HS-5 (cell line): ENCODE data around the gene MERTK.
"Not testable (repeated sequence)": the region's sequence is repeated elsewhere in the genome, so short reads cannot be mapped to it uniquely, and the experiment has no call there.

ENCODE experiments used
- DNase-seq: peaks from one replicate; pipeline ENCODE4 v3.0.0-alpha.2; 2012; ENCODE audit warnings: low read depth

Gene MERTK

GRCh38 chr2:111910609-111911277, 12.3 kb downstream of the MERTK start:
- no peak for DNase-seq

GRCh38 chr2:111911295-111911977, 13.0 kb downstream of the MERTK start:
- DNase-seq = not testable (repeated sequence)

- DNase-seq = no peak
Measured at GRCh38 chr2:111912547-111912946, 14.1 kb downstream of the MERTK start.

DNA sequence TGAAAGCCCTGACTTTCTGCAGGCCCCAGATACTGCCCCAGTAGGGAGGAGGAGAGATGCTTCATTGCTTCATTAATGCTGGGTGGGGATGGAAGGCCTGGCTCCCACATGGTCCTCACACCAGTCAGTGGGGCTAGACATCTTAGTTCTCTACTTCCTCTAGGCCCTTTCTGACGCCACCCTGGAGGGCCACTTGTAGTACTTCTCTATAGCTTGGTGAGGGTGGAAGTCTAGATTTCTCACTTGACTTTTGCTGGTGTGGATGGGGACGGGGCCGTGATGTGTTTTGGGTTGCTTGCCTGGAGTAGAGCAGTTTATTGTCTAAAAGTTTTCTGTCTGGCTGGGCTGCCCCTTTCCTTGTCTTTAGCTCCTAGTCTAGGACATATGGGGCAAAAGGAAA, 18.7 kb downstream of the MERTK start:
- no peak for DNase-seq

DNA sequence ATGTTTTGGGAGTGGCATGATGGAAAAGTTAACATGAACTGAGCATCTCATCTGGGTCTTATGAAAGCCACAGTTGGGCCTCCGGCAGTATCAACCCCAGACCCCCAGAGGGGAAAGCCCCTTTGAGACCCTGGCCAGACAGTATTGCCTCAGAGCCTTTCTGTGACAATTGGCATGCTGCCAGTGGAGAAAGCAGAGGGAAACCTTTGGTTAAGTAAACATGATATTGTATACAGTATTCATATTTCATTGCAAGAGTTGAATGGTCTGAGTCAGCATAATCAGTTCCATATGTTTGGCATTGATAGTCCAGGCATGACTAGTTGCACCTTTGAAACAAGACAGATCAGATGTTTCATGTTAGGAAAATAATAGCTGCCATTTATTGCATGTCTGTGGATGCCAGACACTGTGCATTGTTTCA, 20.0 kb downstream of the MERTK start:
- DNase-seq = peak; percentile 96

DNA sequence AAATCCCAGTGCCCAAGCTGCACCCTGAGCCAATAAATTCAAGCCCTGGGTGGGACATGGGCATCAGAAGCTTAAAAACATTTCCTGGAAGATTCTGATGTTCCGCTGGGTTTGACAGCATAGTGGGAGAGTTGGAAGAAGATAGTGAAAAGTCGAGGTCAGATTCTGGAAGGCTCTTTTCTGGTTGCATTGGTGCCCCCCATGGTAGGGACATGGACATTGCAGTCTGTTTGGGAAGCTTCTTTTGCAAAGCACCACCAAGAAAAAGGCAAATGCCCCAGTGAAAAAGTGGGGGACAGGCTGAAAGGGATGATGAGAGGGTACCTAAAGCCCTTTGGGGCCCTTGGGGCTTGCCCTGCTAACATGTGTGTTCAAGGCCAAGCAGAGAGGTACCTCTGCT, 21.0 kb downstream of the MERTK start:
- DNase-seq = no peak

GRCh38 chr2:111919794-111920608, 21.6 kb downstream of the MERTK start:
- DNase-seq = no peak

DNA sequence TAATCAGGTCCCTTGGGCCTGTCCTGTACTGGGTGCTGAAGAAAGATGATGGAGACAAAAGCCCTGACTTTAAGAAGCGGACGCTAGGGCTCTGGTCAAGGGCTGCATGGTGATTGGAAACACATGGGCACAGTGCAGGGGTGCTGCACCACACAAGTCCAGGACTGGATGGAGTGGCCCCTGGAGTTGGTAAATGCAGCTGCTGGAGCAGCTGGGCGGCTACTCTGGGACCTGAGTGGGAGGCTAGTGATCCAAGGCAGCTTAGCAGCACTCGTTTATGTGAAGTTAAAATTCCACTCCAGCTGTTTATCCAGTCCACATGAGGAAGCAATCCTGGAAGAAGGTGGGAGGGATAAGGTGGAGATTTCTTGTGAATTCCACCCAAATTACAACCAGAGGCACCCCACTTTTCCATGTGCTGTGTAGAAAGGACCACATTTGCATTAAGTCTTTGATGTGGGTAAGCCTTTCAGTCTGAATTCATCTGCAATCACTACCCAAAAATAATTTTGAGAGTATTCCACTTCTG, 24.9 kb downstream of the MERTK start:
- no peak for DNase-seq

- no peak for DNase-seq
Measured at GRCh38 chr2:111924617-111925107, 26.3 kb downstream of the MERTK start.

- DNase-seq = no peak
Measured at GRCh38 chr2:111927723-111928122, 29.3 kb downstream of the MERTK start.

- no peak for DNase-seq
Measured at GRCh38 chr2:111930409-111930808, 32.0 kb downstream of the MERTK start.

- DNase-seq = peak; percentile 74
Measured at GRCh38 chr2:111930875-111931274, 32.5 kb downstream of the MERTK start.

- no peak for DNase-seq
Measured at GRCh38 chr2:111932841-111933291, 34.5 kb downstream of the MERTK start.

GRCh38 chr2:111933900-111934299, 35.5 kb downstream of the MERTK start:
- DNase-seq = not testable (repeated sequence)

DNA sequence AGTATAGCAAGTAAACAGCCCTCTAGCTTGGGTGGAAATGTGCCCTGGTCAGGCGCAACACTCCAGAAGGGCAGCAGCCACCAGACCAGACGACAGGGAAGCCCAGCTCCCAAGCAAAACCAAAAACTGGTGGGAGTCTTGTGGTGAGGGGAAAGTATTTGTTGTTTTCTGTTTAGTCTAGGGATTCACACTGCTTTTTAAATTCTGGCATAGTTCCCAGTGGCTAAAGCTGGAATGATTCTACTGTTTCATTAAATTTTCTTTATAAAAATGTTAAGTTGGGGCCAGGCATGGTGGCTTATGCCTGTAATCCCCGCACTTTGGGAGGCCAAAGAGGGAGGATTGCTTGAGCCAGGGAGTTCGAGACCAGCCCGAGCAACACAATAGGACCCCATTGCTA, 38.5 kb downstream of the MERTK start:
- DNase-seq = no peak

- DNase-seq = no peak
Measured at GRCh38 chr2:111938392-111938791, 40.0 kb downstream of the MERTK start.

GRCh38 chr2:111940333-111941196, 42.2 kb downstream of the MERTK start:
- no peak for DNase-seq

DNA sequence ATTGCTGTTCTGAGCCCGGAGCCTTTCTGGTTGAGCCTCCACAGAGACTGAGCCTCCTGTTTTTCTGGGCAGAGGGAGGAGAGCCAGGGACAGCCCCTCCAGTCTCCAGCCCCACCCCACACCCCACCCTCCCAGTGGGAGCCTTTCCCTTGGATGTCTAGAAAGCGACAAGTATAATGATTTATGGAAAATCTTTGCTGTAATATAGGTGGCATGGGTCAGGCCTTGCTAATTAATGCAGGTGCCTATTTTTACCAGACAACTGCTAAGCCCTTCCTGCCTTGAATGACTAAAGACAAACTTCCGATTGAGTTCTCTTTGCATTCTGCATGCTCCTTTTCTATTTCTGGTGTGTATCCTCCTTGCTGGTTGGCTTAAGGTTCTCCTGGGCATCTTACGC, 43.1 kb downstream of the MERTK start:
- DNase-seq = no peak

DNA sequence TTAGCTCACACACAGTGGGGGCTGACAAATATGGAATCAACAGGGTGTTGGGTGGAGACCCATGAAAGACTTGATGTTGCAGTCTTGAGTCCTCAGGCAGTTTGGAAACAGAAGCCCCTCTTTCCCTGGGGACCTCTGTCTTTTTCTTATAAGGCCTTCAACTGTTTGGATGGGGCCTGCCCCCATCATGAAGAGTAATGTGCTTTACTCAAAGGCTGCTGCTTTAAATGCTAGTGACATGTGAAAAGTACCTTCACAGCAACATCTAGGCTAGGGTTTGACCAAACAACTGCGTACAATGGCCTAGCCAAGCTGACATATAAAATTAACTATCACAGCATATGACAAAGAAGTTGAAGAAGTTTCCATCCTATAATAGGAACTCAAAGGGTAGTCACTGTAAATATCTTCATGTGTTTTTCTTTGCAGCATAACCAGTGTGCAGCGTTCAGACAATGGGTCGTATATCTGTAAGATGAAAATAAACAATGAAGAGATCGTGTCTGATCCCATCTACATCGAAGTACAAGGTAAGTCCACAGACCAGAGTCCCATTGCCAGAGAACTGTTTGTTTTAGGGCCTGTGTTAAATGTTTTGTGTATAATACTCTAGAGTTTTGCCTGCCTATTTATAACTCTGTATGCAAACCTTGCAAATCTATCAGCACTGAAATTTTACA, 46.3 kb downstream of the MERTK start:
- DNase-seq = no peak

GRCh38 chr2:111945444-111946293, 47.3 kb downstream of the MERTK start:
- no peak for DNase-seq
